ENCODE results near the gene BBS9.

Gene BBS9

DNA sequence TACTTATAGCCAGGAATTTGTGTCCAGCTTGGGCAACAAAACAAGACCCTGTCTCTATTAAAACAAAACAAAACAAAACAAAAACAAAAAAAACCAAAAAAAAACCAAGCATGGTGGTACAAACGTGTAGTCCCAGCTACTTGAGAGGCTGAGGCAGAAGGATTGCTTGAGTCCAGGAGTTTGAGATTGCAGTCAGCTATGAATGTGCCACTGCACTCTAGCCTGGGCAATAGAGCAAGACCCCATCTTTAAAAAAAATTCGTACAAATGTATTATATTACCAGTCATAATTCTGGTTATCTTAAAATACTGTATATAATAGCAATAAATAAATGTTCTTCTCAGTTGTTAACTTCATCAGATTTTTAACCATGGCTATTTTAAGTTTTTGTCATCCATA lies 2.3 kb upstream of the BBS9 start:
- DNase-seq (ENCODE audit: low read depth) = no peak

DNA sequence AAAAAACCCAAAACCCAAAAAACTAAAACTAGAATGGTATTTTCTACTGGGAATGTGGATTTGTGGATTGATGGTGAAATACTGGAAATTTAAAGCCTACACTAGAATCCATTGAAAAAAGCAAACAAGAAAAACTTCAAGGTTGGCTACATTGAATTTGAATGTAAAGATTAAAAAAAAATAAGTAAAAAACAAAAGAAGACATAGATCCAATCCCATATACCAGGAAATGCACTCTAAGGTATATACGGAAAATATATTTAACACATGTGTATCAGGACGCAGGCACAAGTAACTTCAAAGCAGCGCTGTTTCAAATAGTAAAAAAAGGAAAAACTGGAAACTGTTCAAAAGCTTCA lies 754 bp upstream of the BBS9 start:
- no peak for DNase-seq (ENCODE audit: low read depth)

DNA sequence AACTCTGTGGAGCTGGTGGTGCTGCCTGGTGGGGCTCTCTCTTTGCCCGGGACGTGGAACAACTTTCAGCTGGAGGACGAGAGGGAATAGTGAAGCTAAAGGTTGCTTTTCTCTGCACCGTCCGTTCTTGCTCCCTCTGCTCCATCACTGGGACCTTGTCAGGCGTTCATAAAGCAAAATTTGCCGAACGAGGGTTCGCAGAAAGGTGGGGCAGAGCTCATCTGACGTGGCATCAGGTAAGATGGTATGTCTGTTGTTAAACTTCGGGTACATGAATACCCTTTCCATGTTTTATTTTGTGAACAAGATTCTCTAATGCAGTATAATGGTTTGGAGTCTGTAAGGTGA lies 416 bp downstream of the BBS9 start:
- DNase-seq (ENCODE audit: low read depth) = no peak

GRCh38 chr7:33130184-33130583 lies 820 bp downstream of the BBS9 start:
- DNase-seq (ENCODE audit: low read depth) = no peak

DNA sequence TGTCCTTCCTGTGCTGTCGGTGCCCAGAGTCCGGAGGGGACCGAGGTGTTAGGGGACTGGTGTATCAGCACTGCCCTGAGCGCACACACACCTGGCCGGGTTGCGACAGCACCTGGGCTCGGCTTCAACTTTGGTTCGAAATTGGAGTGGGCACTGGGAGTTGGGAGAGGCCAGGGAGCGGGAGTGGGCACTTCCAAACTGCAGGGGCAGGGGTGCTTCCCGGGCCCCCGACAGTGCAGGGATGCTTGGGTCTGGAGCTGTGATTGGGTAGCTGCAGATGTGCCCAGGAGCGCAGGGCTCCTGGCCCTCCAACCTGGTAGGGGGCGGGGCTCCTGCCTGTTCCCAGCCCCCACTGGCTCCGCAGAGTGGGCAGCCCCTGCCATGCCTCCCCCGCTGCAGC lies 7.7 kb downstream of the BBS9 start:
- DNase-seq (ENCODE audit: low read depth) = no peak

DNA sequence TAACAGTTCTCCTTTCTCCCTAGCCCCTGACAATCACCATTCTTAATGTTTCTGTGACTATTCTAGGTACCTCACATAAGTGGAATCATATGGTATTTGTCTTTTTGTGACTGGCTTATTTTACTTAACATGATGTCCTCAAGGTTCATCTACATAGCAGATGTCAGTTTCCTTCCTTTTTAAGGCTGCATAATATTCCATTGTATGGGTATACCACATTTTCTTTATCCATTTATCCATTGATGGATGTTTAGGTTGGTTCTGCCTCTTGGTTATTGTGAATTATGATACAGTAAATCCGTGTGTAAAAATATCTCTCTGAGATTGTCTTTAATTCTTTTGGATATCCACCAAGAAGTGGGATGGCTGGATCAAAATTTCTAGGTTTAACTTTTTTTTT lies 13.2 kb downstream of the BBS9 start:
- no peak for DNase-seq (ENCODE audit: low read depth)

GRCh38 chr7:33143996-33144718 lies 14.8 kb downstream of the BBS9 start:
- no peak for DNase-seq (ENCODE audit: low read depth)

DNA sequence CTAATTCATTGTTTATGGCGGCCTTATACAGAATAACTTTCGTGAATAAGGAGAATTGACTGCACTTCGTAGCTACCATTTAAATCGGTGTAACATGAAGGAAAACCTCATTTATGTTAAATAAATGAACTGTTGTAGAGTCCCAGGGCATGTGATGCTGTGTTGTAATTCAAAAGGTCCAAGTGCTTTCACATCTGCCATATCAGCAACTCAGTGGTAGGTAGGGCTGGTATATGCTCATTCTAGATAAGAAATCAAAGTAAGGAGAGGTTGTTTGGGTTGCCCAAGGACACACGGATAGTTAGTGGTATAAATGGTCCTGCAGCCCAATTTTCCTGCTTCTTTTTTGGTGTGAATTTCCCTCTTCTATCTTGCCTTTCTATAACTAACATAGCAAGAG lies 15.8 kb downstream of the BBS9 start:
- DNase-seq (ENCODE audit: low read depth) = no peak

GRCh38 chr7:33152087-33152486 lies 22.7 kb downstream of the BBS9 start:
- no peak for DNase-seq (ENCODE audit: low read depth)

DNA sequence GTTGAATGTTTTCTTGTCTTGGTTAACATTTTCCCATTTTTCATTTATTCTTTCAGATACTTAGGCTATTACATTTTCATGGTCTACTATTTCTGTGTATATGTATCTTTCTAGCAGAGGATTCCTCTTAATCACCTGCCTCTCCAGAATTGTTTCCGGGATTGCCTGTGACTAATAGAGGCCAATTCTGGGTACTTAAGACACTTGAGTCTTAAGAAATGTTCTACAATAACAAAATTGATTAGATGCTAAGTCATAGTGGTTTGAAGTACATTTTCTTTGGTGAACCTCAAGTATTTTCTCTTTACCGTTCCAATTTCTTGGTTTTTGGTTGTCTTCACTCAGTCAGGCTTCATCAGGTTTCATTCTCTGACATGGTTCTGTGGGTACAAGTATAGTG lies 26.4 kb downstream of the BBS9 start:
- peak; percentile 58 for DNase-seq (ENCODE audit: low read depth)

- no peak for DNase-seq (ENCODE audit: low read depth)
Measured at GRCh38 chr7:33156441-33156840, 27.1 kb downstream of the BBS9 start.

GRCh38 chr7:33157311-33157710 lies 27.9 kb downstream of the BBS9 start:
- no peak for DNase-seq (ENCODE audit: low read depth)

- no peak for DNase-seq (ENCODE audit: low read depth)
Measured at GRCh38 chr7:33157781-33158180, 28.4 kb downstream of the BBS9 start.

DNA sequence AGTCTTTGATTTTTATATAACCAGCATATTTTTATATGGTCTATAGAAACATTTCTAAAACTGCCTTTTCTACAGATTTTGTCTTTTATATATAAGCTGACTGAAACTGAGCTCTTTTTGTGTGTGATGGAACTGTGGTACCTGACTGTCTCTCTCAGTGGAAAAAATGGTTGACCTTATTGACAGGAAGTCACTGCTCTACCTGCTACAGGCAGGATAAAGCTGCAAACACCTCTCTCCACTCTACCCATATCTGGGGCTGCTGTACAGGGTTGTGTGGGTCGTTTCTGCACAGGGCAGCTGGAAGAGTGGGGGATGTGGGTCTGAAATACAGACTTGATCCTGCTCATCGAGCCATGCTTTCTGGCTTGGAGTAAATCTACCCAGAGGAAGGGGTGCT lies 48.5 kb downstream of the BBS9 start:
- DNase-seq (ENCODE audit: low read depth) = no peak

GRCh38 chr7:33179519-33179918 lies 50.2 kb downstream of the BBS9 start:
- DNase-seq (ENCODE audit: low read depth) = no peak

DNA sequence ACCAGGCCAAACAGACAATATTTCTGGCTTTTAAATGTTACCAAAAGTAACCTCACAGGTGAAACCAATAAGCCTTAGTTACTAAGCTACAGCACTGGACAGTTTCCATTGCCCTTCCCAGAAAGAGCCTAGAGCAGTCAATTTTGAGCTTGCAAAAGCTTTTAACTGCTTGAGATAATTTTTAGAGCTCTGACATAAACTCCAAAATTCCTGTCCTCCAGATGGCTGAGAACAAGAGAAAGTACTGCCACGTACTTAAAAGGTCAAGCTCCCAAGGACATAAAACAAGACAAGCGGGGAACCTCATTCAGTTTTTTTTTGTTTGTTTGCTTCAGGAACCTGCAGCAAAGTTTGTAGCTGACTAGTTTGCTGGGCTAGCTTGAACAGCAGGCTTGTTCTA lies 54.1 kb downstream of the BBS9 start:
- DNase-seq (ENCODE audit: low read depth) = no peak

- no peak for DNase-seq (ENCODE audit: low read depth)
Measured at GRCh38 chr7:33184828-33185227, 55.5 kb downstream of the BBS9 start.

DNA sequence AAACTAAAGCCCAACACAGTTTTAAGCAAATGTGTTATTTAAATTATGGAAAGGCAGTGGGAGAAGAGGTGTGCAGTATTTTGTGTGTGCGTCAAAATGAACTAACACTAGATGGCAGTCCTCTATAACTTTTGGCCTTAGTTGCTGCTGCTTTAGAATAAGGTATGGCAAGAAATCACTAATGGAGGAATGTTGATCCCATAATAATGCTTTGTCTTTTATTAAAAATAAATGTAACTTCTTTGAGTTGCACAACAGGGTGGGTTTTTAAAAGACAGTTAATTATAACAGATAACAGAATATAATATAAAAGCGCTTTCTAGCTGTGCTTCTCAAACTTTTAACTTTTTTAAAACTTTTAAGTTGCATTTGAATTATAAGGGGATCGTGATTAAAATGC lies 56.4 kb downstream of the BBS9 start:
- no peak for DNase-seq (ENCODE audit: low read depth)

- DNase-seq (ENCODE audit: low read depth) = peak; percentile 18
Measured at GRCh38 chr7:33186192-33186591, 56.8 kb downstream of the BBS9 start.

GRCh38 chr7:33190688-33191304 lies 61.4 kb downstream of the BBS9 start:
- no peak for DNase-seq (ENCODE audit: low read depth)

GRCh38 chr7:33191340-33191739 lies 62.0 kb downstream of the BBS9 start:
- no peak for DNase-seq (ENCODE audit: low read depth)

GRCh38 chr7:33192695-33193291 lies 63.4 kb downstream of the BBS9 start:
- no peak for DNase-seq (ENCODE audit: low read depth)

GRCh38 chr7:33193308-33193864 lies 64.0 kb downstream of the BBS9 start:
- no peak for DNase-seq (ENCODE audit: low read depth)

DNA sequence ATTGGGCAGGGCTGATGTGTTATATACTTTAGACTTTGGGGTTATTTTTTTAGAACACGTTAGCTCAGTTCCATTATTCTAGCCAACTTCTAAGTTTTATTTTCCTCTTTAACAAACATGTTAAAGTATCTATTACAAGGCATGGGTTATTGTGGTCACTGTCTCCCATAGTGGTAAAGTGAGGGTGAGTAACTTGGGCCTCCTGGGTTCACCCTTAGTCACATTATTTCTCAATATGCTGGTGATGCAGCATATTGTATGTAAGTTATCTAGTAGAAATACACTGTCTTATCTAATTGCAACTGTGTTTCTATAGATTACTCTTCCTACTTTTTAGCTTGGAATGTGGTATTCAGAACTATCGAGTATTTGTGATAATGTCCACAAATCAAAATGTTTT lies 65.9 kb downstream of the BBS9 start:
- DNase-seq (ENCODE audit: low read depth) = peak; percentile 65
